Myocyte (in vitro differentiated cells): ENCODE data around the gene PTPRG. TPM values are rescaled to one million over a fixed set of nuclear protein-coding genes. Genes with fewer than 3 reads are reported as not detected.
A peak's percentile ranks its signal among the peaks of the same experiment; 100 is the strongest.

Experiments used
- DNase-seq: peaks from one replicate; pipeline ENCODE4 v3.0.0-alpha.2; 2012; ENCODE audit warnings: low read depth
- total RNA-seq: library from RNA; depleted of rRNA; stranded (reverse); fragments of >200 nt; gene quantifications from 2 replicates; pipeline ENCODE4 v1.2.3, GENCODE V29; 2014

PTPRG gene
- total RNA-seq, 1 donor from 2014 or later, result 28.4 TPM

DNA sequence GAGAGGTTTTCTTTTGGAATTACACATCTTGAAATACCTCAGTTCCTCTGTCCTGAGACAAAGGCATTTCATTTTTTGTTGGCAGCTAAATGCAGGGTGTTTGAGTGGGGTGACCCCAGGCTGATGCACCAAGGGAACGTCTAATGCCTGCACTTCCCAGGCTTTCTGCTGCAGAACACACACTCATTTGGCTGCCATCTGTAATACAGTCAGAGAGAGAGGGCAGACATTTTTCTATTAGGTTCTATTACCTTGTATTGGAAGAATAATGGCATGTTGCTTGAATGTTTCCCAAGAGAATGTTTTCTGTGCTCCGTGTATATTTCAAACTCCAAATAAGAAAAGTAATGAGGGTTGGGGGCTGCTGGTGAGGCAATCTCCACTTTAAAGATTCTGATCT, 87.1 kb downstream of the PTPRG start:
- DNase-seq, result no peak

DNA sequence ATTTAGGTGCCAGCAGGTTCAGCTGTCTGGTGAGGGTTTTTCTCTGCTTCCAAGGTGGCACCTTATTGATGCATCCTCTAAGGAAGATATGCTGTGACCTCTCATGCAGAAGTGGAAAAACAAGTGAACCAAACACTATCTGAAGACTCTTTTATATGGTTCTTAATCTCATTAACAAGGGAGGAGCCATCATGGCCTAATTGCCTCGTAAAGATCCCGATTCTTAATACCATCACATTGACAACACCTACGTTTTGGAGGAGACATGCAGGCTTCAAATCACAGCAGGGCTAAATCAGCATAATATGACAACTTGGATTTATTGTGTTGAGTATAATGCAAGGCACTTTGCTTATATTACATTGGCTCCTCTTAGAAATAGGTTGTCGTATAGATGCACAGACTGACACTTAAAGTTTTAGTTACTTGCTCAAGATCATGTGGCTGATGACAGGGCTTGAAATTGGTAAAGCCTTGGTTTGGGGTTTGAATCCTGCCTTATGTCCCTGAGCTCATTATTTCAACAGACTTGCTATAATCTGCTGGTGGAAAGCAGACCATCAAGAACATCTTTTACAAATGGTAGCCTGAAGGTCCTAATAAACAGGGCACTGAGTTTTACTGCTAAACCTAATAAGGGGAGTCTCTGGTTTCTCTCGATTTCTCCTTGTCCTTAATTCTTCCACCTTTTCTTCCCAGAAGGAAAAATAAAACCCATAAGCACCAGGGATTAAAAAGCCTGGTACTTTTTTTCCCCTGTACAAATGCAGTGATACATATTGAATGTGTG, 88.2 kb downstream of the PTPRG start:
- DNase-seq, result no peak

DNA sequence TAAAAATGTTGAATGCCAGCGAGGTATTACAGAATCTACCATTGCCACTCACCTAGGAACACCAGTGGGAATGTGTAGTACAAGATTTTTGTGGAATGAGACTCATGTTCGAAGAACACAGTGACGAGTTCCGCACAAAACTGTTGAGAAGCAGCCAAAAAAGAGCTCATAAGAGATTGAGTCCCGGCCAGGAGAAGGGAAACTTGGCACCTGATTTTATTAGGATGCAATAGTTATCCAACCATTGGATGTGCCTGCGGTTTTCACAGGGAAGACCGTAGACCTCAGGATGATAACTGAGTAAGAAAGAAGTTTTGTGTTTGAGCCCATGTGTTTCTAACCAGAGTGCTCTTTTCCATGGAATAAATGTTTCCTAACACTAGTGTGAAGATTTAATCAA, 88.9 kb downstream of the PTPRG start:
- DNase-seq, result peak; percentile 66

DNA sequence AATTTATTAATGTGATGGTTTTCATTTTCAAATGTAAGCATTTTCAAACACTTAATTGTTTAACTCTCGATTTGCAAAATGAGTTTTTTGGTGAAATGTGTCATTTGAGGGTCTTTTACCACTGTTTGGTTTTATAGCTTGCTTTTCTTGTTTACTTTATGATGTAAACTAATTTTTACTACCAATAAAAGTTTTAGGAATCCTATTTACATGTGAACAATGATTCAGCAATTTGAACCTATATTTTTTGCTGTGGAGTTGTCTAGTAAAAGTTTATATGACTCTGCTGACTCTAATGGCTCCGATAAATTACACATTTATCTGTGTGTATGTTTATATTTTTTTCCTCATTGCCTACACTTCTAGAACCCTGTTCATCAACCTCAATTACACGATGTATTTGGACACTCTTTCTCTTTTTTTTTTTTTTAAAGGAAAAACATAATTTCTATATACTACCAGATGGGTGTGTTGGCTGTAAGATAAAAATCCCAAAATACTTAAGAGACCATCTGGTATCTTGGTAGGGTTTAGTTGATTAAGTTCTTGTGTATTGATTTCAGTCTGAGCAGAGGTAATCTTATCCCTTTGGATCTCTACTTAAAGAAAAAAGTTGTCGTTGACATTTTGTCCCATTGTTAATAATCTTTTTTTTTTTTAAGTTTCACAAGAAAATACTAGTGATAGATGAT, 89.5 kb downstream of the PTPRG start:
- DNase-seq, result no peak

DNA sequence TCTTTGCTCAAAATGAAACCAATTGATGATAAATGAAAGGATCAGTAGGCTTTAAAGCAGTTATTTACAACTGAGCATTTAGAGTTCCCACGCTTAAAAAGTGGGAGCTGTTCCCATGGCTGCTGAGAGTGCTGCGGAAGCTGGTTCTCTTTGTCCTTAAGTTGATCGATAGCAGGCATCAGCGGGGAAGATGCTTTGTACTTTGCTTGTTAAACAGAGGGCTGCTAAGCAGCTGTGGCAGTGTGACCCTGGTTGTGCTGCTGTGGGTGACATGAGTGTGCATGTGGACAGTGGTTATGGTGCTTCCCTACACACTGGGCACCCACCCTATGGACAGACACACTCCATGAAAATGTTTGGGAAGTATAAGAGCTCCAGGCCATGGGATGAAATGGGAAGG, 96.3 kb downstream of the PTPRG start:
- no peak for DNase-seq

DNA sequence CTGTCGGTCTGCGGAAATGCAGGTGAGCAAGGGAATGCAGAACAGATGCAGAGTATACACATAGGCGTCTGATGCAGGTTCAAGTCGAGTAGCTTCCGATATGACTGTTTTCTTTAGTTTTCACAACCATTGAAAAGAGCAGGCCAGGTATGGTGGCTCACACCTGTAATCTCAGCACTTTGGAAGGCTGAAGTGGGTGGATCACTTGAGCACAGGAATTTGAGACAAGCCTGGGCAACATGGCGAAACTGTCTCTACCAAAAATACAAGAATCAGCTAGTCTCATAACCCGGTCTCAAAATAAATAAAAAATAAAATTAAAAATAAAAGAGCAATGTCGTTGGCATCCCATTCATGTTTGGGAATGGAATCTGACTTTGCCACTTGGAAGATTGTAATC, 101.5 kb downstream of the PTPRG start:
- no peak for DNase-seq

DNA sequence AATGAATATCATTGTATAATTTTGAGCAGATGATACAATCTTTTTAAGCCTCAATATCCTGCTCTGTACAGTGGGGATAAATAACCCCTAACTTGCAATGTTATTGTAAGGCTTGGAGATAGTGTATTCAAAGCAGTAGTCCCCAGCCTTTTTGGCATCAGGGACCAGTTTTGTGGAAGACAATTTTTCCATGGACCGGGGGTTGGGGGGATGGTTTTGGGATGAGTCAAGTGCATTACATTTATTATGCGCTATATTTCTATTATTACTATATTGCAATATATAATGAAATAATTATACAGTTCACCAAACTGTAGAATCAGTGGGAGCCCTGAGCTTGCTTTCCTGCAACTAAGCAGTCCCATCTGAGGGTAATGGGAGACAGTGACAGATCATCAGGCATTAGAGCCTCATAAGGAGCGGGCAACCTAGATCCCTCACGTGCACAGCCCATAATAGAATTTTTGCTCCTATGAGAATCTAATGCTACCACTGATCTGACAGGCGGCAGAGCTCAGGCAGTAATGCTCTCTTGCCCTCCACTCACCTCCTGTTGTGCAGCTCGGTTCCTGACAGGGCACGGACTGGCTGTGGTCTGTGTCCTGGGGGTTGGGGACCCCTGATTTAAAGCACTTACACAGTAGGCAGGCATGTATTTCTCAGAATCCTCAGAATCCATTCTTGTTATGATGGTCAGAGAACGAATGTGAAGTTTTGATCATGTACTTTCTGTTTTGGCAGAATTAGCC, 102.2 kb downstream of the PTPRG start:
- DNase-seq, result no peak

DNA sequence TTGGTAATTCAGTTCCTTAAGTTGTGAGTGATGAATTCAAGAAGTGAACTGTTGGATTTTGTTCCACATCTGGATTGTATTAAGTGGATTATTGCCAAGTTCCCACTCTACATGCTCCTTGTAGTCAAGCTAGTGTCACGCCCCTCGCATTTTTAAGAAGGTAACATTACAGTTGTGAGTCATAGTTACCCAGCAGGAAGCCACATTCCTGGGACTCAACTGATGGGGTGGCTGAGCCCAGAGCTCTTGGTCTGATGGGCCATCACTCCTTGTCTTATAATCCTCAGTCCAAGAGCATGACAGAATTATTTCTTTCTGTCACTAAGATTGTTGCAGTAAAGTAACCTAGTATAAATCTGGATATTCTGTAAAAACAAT, 102.7 kb downstream of the PTPRG start:
- peak; percentile 75 for DNase-seq

DNA sequence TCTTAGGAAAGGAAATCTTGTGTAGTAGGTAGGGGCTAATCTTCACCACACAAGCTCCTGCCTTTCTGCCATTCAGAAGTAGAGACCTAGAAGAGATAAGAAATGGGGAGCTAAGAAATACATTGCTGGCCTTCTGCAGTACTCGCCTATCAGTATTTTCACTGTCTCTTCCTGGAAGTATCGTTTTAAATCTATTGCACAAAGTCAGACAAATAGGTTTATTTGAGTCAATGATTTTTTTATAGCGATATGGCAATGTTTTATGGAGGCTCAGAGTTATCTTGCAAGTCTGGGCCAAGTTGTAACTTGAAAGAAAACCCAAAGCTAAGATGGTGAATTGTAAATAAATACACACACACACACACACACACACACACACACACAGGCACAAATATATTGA, 103.8 kb downstream of the PTPRG start:
- DNase-seq, result no peak

DNA sequence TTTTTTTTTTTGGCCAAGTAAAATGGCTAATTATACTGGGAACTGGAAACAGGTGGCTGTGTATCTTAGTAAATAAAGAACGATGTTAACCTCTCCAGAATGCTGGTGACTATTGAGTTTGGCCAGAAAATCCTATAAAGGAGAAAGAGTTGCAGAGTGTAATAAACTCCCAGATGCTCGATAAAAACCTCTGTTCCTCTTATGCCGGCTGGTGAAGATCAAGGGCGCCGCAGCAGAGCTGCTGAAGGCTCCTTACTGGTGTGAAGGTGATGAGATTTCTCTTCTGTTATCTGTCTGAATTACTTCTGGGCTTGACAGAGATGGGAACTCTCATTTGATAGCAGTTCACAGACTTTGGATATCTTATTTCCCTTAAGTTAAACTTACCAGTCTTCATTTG, 104.6 kb downstream of the PTPRG start:
- DNase-seq, result no peak

DNA sequence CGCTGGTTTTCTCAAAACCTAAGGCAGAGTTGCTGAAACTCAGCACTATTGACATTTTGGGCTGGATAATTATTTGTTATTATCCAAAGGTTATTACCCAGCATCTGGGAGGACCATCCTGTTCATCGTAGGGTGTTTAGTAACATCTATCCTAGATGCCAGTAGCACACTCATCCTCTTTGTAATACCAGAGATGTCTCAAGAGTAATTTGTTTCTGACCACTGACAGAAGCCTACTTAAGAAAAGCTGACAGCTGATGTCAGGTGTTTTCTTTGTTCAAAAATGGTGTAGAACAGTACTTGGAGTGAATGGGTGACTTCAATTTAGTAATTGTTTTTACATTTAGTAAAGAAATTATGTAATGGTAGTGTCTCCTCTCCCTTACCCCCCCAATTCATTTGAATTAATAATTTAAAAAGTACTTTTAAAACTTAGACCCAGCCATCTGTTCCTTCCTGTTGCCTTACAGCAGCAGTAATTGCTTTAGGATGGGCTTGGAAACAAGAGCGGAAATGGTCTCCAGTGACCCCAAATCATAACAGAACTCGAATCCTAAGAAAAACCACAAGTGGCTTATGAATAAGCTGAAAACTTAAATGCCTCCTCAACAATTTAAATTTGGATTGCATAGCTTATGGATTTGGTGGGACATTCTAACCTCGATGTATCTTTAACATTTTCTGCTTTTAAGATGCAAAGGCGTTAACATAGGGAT, 105.4 kb downstream of the PTPRG start:
- DNase-seq, result peak; percentile 51

DNA sequence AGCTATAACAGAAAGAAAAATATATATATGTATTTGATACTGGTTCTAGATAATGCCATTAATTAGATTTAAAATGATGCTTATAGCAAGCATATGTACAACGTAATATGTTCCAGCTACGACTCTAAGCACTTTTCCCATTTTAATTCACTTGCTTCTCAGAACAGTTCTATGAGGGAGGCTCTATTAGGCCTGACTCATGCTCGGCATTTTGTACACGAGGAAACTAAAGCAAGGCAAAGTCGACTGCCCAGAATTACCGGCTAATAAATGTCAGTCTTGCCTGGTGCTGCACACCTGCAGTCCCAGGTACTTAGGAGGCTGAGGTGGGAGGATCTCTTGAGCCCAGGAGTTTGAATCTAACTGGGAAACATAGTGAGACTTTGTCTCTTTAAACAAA, 106.0 kb downstream of the PTPRG start:
- DNase-seq, result no peak

DNA sequence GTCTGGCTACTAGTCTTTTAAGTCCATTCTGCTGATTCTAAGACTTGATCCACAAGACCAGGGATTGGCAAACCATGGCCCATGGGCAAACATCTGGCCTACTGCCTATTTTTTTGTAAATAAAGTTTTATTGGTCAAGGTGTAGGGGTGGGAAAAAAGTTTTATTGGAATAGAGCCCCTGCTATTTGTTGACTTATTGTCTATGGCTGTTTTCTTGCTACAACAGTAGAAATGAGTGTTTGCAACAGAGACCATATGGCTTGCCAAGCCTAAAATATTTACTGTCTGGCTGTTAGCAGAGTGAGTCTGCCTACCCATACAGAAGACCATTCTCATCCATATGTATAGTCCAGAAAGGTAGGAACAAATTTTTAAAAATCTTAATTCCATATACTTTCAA, 106.4 kb downstream of the PTPRG start:
- DNase-seq, result no peak

DNA sequence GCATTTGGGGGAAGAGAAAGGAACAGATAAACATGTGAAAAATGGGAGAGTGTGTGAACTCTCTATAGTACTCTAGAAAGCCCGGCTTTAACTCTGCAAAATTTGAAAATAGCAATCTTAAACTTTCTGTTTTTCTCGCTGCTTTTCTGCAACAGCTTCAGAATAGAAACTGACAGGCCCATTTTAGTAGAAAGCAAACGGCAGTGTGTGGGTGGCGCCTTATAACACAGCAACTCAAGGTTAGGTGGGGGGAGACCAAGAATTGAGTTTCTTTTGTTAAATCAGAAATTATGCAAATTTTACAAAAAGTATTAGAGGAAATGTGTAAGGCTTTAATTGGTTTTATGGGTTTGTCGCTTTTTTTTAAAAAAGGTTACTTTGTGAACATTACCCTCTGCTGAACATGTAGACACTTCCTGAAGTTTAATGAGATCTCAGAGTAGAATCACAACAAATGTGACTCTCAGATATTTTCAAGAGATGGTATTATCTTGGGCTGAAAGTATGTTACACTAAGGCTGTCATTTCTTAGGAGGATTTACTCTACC, 107.0 kb downstream of the PTPRG start:
- DNase-seq, result no peak

DNA sequence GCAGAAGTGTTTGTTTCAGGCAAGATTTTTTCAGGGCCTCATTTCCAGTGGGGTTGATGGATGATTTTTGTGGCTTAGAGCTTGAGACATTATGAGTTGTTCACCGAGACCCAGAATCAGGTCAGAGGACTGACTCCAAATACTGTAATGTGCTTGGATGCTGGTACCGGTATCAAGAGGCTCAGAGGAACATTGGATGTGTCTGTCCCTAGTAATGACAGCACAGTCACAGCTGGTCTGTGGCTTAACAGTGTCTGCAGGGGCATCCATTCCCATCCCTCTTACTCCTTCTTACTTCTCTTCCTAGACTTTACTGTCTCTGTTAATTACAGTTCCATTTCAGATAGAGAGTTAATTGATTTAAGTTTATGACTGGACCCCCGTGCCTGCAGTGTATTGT, 107.8 kb downstream of the PTPRG start:
- peak; percentile 50 for DNase-seq

DNA sequence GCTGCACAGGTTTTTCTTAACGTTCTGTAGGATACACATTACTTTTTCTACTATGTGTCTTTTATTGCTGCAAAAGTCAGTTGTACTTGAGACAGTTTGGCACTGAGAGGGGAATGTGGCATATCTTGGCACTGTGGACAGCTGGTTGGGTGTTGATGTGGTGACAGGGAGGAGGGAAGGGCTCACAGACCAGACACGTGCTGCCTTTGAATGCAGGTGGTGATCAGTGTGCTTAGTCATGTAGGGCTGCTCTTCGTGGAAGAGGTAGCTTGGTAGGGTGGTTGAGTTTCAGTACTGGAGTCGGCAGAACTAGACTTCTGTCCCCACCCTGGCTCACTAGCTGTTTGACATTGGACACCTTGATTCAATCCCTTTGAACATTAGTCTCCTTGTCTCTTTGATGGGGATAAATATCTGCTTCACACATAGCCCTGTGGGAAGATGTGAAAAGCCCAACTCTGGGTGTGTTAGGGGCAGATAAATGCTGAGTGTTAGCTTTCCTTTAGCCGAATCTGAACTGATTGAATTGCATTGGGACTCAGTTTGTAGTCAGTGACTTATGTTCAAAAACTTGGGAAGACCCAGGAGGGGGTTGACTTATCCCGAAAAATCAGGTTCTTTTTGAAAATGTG, 108.4 kb downstream of the PTPRG start:
- DNase-seq, result peak; percentile 85

DNA sequence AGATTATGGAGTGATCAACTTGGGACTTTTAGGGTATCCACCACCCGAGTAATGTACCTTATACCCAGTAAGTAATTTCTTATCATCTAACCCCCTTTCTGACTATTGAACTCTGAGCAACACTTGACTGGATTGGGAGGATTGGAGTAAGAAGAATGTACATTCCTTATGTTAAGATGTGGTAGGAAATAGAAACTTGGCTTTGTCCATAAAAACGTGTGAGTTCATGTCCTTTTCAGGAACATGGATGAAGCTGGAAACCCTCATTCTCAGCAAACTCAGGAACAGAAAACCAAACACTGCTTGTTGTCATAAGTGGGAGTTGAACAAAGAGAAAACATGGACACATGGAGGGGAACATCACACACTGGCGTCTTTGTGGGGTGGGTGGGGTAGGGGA, 112.3 kb downstream of the PTPRG start:
- no peak for DNase-seq

DNA sequence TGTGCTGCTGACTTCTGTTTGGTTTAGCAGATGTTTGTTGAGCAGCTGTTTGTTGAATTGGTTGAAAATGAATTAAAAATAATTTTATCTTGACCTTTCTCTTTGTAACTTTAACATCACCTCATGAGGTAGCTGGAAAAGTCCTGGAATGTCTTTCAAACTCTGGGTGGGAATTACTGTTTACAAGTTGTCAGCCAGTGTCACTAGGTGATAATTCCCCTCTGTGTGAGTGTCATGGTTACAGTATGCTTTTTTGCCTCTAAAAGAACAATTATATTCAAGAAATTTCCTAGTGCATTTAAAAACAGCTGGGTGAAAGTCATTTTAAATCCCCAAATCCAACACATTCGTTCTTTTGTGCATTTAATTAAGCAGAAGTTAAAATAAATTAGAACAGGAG, 113.2 kb downstream of the PTPRG start:
- DNase-seq, result no peak

DNA sequence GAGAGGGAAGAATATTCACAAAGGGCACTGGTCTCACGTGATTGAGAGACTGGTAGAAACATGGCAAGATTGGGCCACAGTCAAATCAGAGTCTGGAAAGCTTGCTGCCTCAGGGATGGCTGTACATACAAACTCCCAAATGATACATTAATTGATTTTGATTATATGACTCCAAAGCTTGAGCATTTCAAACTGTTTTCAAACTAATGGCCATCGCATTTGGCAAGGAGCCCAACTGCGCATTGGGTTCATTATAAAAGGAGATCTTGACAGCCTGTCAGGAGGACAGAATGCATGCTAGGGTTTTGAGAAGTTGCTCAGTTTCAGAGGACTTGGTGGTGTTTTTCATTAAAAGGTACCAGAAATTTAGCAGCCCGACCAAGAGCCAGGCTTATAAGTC, 117.7 kb downstream of the PTPRG start:
- no peak for DNase-seq

DNA sequence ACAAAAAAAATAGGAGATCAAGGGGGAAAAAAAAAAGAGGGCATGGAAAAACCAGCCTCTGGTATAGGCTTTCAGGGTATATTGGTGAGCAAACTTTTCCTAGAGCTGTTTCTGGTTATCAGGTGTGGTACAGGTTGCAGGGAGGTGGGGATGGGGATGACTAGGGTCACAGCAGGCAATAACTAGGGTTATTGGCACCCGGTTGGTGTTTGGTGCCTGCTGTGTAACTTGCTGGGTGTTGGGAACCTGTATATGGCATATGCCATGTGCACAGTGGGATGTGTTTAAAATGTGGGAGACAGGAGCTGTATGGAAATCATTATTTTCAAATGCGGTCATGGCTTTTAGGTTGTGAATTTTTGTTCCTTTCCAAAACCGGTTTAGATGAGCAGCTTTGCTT, 119.2 kb downstream of the PTPRG start:
- no peak for DNase-seq

DNA sequence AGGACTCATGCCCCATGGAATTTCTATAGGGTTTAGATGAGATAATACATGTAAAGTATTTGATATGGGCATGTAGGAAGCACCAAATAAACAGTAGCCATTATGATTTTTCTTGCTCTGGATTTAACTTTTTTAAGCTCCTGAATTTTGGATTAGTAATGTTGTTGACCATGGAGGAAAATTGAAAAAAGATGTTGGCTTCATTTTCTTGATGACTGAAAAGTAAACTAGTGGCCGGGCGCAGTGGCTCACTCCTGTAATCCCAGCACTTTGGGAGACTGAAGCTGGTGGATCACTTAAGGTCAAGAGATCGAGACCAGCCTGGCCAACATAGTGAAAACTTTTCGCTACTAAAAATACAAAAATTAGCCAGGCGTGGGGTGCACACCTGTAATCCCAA, 120.3 kb downstream of the PTPRG start:
- DNase-seq, result no peak
